NOMO-1 treated with dmso at 0.1 percent for 144 hours (cell line): Measurements from ENCODE around the gene CELF2.

Experiments
- DNase-seq: peaks from one replicate; lab custom pipeline; 2025; ENCODE audit not compliant: unreplicated experiment; lab: John Stamatoyannopoulos, UW

CELF2 gene

GRCh38 chr10:11003679-11004078 lies 14.0 kb upstream of the CELF2 start:
- DNase-seq = no peak

GRCh38 chr10:11004144-11005077 lies 13.3 kb upstream of the CELF2 start:
- DNase-seq = no peak

GRCh38 chr10:11005725-11006427 lies 11.8 kb upstream of the CELF2 start:
- no peak for DNase-seq

GRCh38 chr10:11006428-11006825 lies 11.2 kb upstream of the CELF2 start:
- no peak for DNase-seq

- no peak for DNase-seq
These were observed 10.1 kb upstream of the CELF2 start for GRCh38 chr10:11007476-11008020.

GRCh38 chr10:11009471-11010308 lies 8.0 kb upstream of the CELF2 start:
- DNase-seq = no peak

- no peak for DNase-seq
These were observed 7.1 kb upstream of the CELF2 start for GRCh38 chr10:11010582-11010981.

GRCh38 chr10:11011436-11011835 lies 6.2 kb upstream of the CELF2 start:
- DNase-seq = no peak

- DNase-seq = no peak
These were observed 5.7 kb upstream of the CELF2 start for GRCh38 chr10:11011984-11012383.

- DNase-seq = peak; percentile 5
These were observed 5.0 kb upstream of the CELF2 start for GRCh38 chr10:11012421-11013295.

- DNase-seq = no peak
These were observed 3.8 kb upstream of the CELF2 start for GRCh38 chr10:11013836-11014235.

- DNase-seq = no peak
These were observed 2.8 kb upstream of the CELF2 start for GRCh38 chr10:11014671-11015445.

GRCh38 chr10:11015446-11015934 lies 2.2 kb upstream of the CELF2 start:
- DNase-seq = no peak

- DNase-seq = no peak
These were observed 587 bp upstream of the CELF2 start for GRCh38 chr10:11017000-11017569.

- no peak for DNase-seq
These were observed 765 bp downstream of the CELF2 start for GRCh38 chr10:11018432-11018841.

- no peak for DNase-seq
These were observed 1.4 kb downstream of the CELF2 start for GRCh38 chr10:11018855-11019631.

- no peak for DNase-seq
These were observed 2.3 kb downstream of the CELF2 start for GRCh38 chr10:11019724-11020547.
